ENCODE measurements around the gene ATRIP. TPM values are rescaled to one million over a fixed set of nuclear protein-coding genes. Genes with fewer than 3 reads are reported as not detected.

ATRIP gene
- total and polyA plus RNA-seq, 10 of the 15 experiments (the other 5 are each of a cell fraction or from before 2014, with no cell fraction given) = 1.4 to 16.0 (median 10.1) TPM

- TF ChIP-seq HDAC6 (IDR thresholded peaks at IDR 0.05; ENCODE audit: unreplicated experiment) (no peak), ZBED1 (IDR thresholded peaks at IDR 0.05; ENCODE audit: borderline replicate concordance) (no peak), PAX5 (IDR thresholded peaks at IDR 0.05; ENCODE audit: borderline replicate concordance, low read depth, low read length) (no peak), RELA (IDR thresholded peaks at IDR 0.05; ENCODE audit: borderline replicate concordance, partially characterized antibody) (no peak), SMAD5 (IDR thresholded peaks at IDR 0.05; ENCODE audit: low read depth) (no peak), BCLAF1 (IDR thresholded peaks at IDR 0.05) (no peak), POLR2A (IDR thresholded peaks at IDR 0.05; ENCODE audit: low read depth, low read length) (no peak), EP300 (IDR thresholded peaks at IDR 0.05; ENCODE audit: borderline replicate concordance in 1 of 2, control insufficient read depth in 1 of 2, low read depth in 2 of 2, low read length in 2 of 2) (no peak), IKZF2 (IDR thresholded peaks at IDR 0.05) (no peak), HCFC1 (IDR thresholded peaks at IDR 0.05; ENCODE audit: low read length) (no peak), ESRRA (IDR thresholded peaks at IDR 0.05; ENCODE audit: low read length) (no peak)
These were observed 28.4 kb upstream of the ATRIP start (continued) for GRCh38 chr3:48418140-48418539.

DNA sequence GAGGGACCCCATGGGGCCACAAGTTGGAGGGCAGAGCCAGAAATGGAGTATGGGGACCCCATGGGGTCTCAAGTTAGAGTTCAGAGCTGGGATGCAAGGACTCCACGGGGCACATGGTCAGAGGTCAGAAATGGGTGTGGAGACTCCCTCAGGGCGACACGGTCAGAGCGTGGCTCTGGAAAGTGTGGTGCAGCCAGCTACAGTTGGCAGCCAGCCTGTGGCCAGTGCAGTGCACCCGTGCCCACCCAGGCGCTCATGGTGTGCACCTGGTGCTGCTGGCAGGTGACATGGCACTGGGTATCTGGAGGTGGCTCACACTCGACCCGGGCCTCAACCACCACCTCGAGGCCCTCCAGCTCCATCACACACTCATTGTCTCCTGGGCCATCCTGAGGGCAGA, 27.9 kb upstream of the ATRIP start:
- TF ChIP-seq GABPA (IDR thresholded peaks at IDR 0.05; ENCODE audit: low read depth) = no peak
- TF ChIP-seq SUPT20H (IDR thresholded peaks at IDR 0.05; ENCODE audit: borderline replicate concordance, control insufficient read depth, low read depth, low read length) = no peak
- no peak for TF ChIP-seq CEBPB (IDR thresholded peaks at IDR 0.05; ENCODE audit: borderline replicate concordance in 1 of 2, low read depth in 2 of 2, low read length in 2 of 2)
- no peak for TF ChIP-seq BCL11A (IDR thresholded peaks at IDR 0.05; ENCODE audit: low read depth, low read length)
- no peak for TF ChIP-seq POLR2AphosphoS5 (IDR thresholded peaks at IDR 0.05; ENCODE audit: low read length)
- TF ChIP-seq MYB (IDR thresholded peaks at IDR 0.05; ENCODE audit: borderline replicate concordance, low read depth, low read length) = no peak
- H3K9me3 ChIP-seq (replicated peaks; ENCODE audit: control insufficient read depth, insufficient read depth, low read length) = no peaks in the 10 kb centered on the region
- intact Hi-C loops (cut with micrococcal nuclease; ENCODE audit: unreplicated experiment) = no loop called here
- FAIRE-seq (no peak), ATAC-seq (no peak), DNase-seq (ENCODE audit: low read depth, low spot score) (no peak)
- no peak overlapping the region for H3K4me2 ChIP-seq (ENCODE audit: control insufficient read depth, insufficient read depth)
- in situ Hi-C loops (cut with MboI) = no loop called here
- no peak overlapping the region for H3K9ac ChIP-seq (ENCODE audit: control insufficient read depth, insufficient read depth, low read length)
- CTCF ChIA-PET = interaction anchor here (0.7 to 22.0 kb wide), 3 partner anchors 18 to 130 kb away, joined by 3 to 757 read pairs (median 4); partner anchors contain the start of genes CCDC51 and TMA7
- no peaks in the 10 kb centered on the region for H3K79me2 ChIP-seq (ENCODE audit: control insufficient read depth, insufficient read depth, low read length)
- H3K27me3 ChIP-seq (replicated peaks in 1 of 2; ENCODE audit: control insufficient read depth in 2 of 2, insufficient read depth in 2 of 2, low read length in 1 of 2) = no peaks in the 10 kb centered on the region
- RAD21 ChIA-PET (ENCODE audit: unreplicated experiment) = interaction anchor here (1.8 to 1.9 kb wide), 2 partner anchors 18 kb away, joined by 5 read pairs; no protein-coding TSS in a partner anchor
- no TSS peak for BruUV-seq (replicated peaks)
- H3K4me3 ChIP-seq = no peak overlapping the region
- H3K36me3 ChIP-seq (ENCODE audit: control insufficient read depth in 2 of 2, insufficient read depth in 2 of 2, low read length in 1 of 2) = no peaks in the 10 kb centered on the region
- no peaks in the 10 kb centered on the region for H4K20me1 ChIP-seq (ENCODE audit: control insufficient read depth, insufficient read depth)
- SMC1A ChIA-PET (ENCODE audit: uncharacterized antibody, unreplicated experiment) = interaction anchor here (2.6 kb wide), 1 partner anchor 17 kb away, joined by 8 read pairs; no protein-coding TSS in a partner anchor
- H3K4me1 ChIP-seq (ENCODE audit: control insufficient read depth, insufficient read depth, low read length) = no peaks in the 10 kb centered on the region
- H2AFZ ChIP-seq (ENCODE audit: control insufficient read depth, low read depth, low read length) = no peak overlapping the region
- POLR2A ChIA-PET = no interaction called here
- no peak overlapping the region for H3K27ac ChIP-seq (ENCODE audit: control insufficient read depth, insufficient read depth)
- 38% methylated on average over 9 of the region's 9 CpGs for WGBS (ENCODE audit: insufficient coverage, insufficient replicate concordance, low lambda C conversion rate, missing lambda C conversion rate)

Data from GM12878 (cell line).